Upper lobe of left lung (tissue), 4 donors: Measurements from ENCODE around the gene LAD1.

Experiments
- CTCF ChIP-seq, 6 experiments: fragments of 450-650 bp in 4 of 6; fragments of 200-600 bp in 2 of 6; sonication (generic) in 2 of 6; IDR thresholded peaks; one replicate each; pipeline ENCODE4 v1.5.1; 2016 to 2019; ENCODE audit warnings: antibody characterized with exemption in 6 of 6
- POLR2A ChIP-seq, 4 donors: fragments of 450-650 bp; IDR thresholded peaks; one replicate each; pipeline ENCODE4 v1.5.1; 2016 to 2017; ENCODE audit warnings: antibody characterized with exemption in 4 of 4, mild to moderate bottlenecking in 2 of 4

GRCh38 chr1:201401700-201402099 is 2.6 kb upstream of the LAD1 start:
- TF ChIP-seq POLR2A (IDR thresholded peaks at IDR 0.05): no peak
- no peak for TF ChIP-seq CTCF (IDR thresholded peaks at IDR 0.05)
